ENCODE data around the gene CAMK1G.

The CAMK1G gene

GRCh38 chr1:209597499-209597898, 14.0 kb downstream of the CAMK1G start:
- ChIA-PET CTCF (interaction anchor here (0.8 to 3.6 kb wide), 10 partner anchors 9 to 95 kb away, joined by 3 to 17 read pairs (median 5); partner anchors contain the start of gene CAMK1G), POLR2A (no interaction called here)
- DNase-seq (ENCODE audit: low read depth, low spot score), result no peak
- TF ChIP-seq CTCF (IDR thresholded peaks at IDR 0.05; ENCODE audit: insufficient read depth, low read length, missing control alignments), result no peak
- H3K4me3 ChIP-seq (ENCODE audit: low read depth, low read length), result no peak overlapping the region

DNA sequence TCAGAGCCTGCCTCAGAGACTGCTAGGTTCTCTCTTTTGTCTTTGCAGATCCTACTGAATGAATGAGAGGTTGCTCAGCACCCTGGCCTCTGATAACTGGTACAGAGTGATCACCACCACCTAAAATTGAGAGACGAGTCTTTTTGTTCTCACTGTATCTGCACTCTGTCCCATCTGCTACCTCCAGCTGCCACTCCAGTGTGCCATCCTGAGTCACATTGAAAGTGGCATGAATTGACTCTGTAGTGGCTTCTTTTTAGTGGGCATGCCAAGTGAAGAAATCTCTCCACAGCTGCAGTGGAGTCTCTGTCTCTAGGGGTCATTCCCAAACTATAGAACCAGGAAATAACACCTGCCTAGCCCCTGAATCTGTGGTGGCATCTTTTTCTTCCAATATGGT, 14.7 kb downstream of the CAMK1G start:
- no peak for TF ChIP-seq CTCF (IDR thresholded peaks at IDR 0.05; ENCODE audit: insufficient read depth, low read length, missing control alignments)
- ChIA-PET POLR2A (no interaction called here), CTCF (interaction anchor here (1.0 to 3.6 kb wide), 9 partner anchors 12 to 95 kb away, joined by 4 to 17 read pairs (median 6); partner anchors contain the start of gene CAMK1G)
- no peak overlapping the region for H3K4me3 ChIP-seq (ENCODE audit: low read depth, low read length)
- DNase-seq (ENCODE audit: low read depth, low spot score), result no peak

DNA sequence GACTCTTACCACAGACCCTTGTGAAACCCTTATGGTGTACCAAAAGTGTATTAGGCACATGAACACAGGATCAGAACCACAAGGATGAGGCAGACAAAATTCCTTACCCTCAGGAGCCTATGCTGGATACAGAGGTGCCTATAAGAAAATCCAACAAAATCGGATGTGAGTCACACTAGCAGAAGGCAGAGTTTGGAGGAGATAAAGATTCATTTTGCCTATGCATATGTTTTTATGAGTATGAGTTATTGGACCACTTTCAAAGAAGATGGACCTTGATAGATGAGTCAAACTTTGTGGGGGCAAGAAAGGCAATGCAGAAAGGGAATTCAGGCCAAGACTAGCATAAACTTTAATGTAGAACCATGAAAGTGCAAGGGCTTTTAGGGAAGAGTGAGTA, 17.0 kb downstream of the CAMK1G start:
- DNase-seq (ENCODE audit: low read depth, low spot score), result no peak
- no peak for TF ChIP-seq CTCF (IDR thresholded peaks at IDR 0.05; ENCODE audit: insufficient read depth, low read length, missing control alignments)
- CTCF ChIA-PET, result interaction anchor here (0.9 to 22.9 kb wide), 9 partner anchors 10 to 93 kb away, joined by 3 to 274 read pairs (median 6); partner anchors contain the start of gene CAMK1G
- no peak overlapping the region for H3K4me3 ChIP-seq (ENCODE audit: low read depth, low read length)
- POLR2A ChIA-PET, result no interaction called here

- DNase-seq (ENCODE audit: low read depth, low spot score), result no peak
- ChIA-PET CTCF (interaction anchor here (1.0 to 22.9 kb wide), 12 partner anchors 12 to 221 kb away, joined by 3 to 274 read pairs (median 6); partner anchors contain the start of gene CAMK1G), POLR2A (no interaction called here)
- TF ChIP-seq CTCF (IDR thresholded peaks at IDR 0.05; ENCODE audit: insufficient read depth, low read length, missing control alignments), result peak; percentile 77
- H3K4me3 ChIP-seq (ENCODE audit: low read depth, low read length), result no peak overlapping the region
Observed at GRCh38 chr1:209601809-209602657, 18.5 kb downstream of the CAMK1G start.

GRCh38 chr1:209603877-209604276, 20.4 kb downstream of the CAMK1G start:
- TF ChIP-seq CTCF (IDR thresholded peaks at IDR 0.05; ENCODE audit: insufficient read depth, low read length, missing control alignments), result no peak
- H3K4me3 ChIP-seq (ENCODE audit: low read depth, low read length), result no peak overlapping the region
- ChIA-PET CTCF (interaction anchor here (1.4 to 22.9 kb wide), 5 partner anchors 14 to 88 kb away, joined by 4 to 274 read pairs (median 34); partner anchors contain the start of gene CAMK1G), POLR2A (no interaction called here)
- DNase-seq (ENCODE audit: low read depth, low spot score), result no peak

DNA sequence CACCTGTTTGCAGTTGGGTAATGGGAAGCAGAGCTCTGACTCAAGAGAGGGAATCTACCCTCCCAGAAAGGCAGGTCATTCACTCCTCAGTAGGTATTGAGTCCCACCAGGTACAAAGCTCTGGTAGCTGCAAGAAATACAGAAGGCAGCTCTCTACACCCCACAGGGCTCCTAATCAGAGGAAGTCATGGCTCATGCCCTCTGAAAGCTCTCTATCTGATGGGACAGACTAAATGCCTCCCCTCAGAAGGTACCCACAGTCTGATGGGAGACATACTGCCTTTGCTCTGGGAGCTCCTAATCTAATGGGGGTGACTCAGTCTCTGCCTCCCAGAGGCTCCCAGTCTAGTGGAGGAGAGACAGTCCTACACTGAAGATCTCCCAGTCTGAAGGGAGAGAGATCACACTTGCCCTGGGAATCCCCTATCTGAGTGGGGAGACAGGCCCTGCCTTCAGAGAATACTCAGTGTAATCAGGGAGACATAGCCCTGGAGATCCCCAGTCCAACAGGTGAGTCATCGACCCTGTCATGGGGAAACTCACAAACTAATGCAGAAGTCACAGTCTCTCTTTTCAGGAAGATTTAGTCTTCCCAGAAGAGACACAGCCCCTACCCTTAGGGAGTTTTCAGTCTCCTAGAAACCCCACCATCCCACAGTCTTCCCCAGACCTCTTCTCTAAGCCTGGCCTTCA, 23.7 kb downstream of the CAMK1G start:
- TF ChIP-seq CTCF (IDR thresholded peaks at IDR 0.05; ENCODE audit: insufficient read depth, low read length, missing control alignments), result no peak
- H3K4me3 ChIP-seq (ENCODE audit: low read depth, low read length), result no peak overlapping the region
- POLR2A ChIA-PET, result no interaction called here
- peak; percentile 21 for DNase-seq (ENCODE audit: low read depth, low spot score)
- CTCF ChIA-PET, result interaction anchor here (1.0 to 22.9 kb wide), 9 partner anchors 10 to 141 kb away, joined by 3 to 274 read pairs (median 5); partner anchors contain the start of gene CAMK1G
